ENCODE results near the gene NFATC4.

Gene NFATC4

DNA sequence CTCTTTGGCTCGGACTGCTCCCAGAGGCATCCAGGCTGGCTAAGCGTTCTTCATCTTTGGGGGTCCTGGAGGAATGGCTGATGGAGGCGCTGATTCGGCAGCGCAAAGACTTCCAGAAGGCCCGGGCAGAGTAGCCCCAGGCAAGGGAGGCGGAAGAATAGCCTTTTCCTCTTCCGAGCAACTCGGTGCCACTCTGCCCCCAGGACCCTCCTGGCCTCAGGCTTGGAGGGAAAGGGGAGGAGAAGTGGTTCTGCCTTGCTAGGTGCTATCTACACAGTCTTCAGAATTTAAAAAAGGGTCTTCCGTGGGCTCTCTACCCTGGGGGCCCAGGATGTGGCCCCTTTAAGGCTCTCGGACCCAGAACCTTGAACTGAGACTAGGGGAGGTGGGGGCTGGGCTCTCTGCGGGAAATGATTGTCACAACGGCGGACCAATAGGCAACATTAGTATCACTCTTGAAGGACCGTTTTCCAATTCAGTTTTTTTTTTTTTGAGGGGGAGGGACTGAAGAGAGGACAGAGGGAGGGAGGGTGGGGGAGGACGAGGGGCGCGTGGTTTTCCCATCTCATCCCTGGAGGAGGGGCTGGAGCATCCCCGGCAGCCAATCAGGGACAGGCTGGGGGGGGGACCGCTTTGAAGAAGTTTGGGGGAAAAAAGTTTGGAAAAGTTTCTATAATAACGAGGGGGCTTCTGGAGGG is at the start of gene NFATC4:
Gene NFATC4 (plus strand): TSS at position 671 of the 698 bp plus-strand sequence. CDS start 157 bp downstream, outside the sequence.
- H3K27ac Mint-ChIP-seq, result peak within 1 kb of the TSS; percentile 99 to 100 (median 100)
- no peaks in the 10 kb centered on the region for H3K9me3 Mint-ChIP-seq
- peak within 1 kb of the TSS; percentile 89 to 95 (median 92) for H3K4me3 Mint-ChIP-seq

DNA sequence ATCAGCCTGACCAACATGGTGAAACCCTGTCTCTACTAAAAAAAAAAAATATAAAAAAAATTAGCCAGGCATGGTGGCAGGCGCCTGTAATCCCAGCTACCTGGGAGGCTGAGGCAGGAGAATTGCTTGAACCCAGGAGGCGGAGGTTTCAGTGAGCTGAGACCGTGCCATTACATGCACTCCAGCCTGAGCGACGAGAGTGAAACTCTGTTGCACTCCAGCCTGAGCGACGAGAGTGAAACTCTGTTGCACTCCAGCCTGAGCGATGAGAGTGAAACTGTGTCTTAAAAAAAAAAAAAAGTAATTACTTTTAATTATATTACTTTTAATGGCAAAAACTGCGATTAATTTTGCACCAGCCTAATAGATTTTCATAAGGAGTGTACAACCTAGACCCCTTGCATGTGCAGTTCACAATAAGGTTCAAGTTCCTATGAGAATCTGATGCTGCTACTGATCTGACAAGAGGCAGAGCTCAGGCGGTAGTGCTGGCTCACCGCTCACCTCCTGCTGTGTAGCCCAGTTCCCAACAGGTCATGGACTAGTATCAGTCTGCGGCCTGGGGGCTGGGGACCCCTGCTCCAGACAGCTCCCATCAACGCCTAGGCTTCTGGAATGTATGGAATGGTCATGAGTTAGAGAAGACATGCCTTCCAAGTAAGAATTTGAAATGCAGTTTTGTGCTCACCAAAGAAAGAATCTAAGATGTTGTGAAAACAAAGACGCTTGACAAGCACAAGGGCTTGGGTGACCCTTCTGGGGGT is 46.6 kb upstream of the NFATC4 start:
- Mint-ChIP-seq H3K9me3 (no peaks in the 10 kb centered on the region), H3K27me3 (ENCODE audit: low read depth) (peaks cover 12% of the 10 kb centered on the region), H3K27ac (no peak overlapping the region), H3K4me3 (no peak overlapping the region), H3K4me1 (no peaks in the 10 kb centered on the region), H3K36me3 (ENCODE audit: low read depth) (no peaks in the 10 kb centered on the region)
- TF ChIP-seq, protein P1, sequence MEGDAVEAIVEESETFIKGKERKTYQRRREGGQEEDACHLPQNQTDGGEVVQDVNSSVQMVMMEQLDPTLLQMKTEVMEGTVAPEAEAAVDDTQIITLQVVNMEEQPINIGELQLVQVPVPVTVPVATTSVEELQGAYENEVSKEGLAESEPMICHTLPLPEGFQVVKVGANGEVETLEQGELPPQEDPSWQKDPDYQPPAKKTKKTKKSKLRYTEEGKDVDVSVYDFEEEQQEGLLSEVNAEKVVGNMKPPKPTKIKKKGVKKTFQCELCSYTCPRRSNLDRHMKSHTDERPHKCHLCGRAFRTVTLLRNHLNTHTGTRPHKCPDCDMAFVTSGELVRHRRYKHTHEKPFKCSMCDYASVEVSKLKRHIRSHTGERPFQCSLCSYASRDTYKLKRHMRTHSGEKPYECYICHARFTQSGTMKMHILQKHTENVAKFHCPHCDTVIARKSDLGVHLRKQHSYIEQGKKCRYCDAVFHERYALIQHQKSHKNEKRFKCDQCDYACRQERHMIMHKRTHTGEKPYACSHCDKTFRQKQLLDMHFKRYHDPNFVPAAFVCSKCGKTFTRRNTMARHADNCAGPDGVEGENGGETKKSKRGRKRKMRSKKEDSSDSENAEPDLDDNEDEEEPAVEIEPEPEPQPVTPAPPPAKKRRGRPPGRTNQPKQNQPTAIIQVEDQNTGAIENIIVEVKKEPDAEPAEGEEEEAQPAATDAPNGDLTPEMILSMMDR (IDR thresholded peaks at IDR 0.05; ENCODE audit: unreplicated experiment in 3 of 3), result no peak

More for the DNA sequence above, at the start of gene NFATC4:
- TF ChIP-seq, protein P1 (IDR thresholded peaks at IDR 0.05; ENCODE audit: unreplicated experiment in 3 of 3), result no peak
- Mint-ChIP-seq H3K36me3 (ENCODE audit: low read depth) (peaks cover 15% of the 10 kb centered on the region), H3K4me1 (peaks cover 48% of the 10 kb centered on the region), H3K27me3 (ENCODE audit: low read depth) (no peaks in the 10 kb centered on the region)

DNA sequence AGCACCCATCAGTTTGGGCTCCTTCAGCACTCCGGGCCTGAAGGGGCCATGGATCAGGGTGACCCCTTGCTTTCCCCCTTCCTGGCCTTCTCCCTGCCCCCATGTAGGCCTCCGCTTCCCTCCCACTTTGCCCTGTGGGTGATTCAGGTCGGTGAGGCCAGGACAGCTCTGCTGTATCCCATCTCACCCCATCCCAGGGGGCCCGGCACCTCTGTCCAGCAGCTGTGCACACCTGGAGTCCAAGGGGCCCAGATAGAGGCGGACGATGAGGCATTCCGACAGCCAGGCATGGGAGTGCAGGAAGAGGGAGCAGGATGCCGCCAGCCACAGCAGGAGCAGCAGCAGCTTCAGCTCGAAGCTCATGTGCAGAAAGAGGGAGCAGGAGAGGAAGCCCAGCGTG is 45.3 kb upstream of the NFATC4 start:
- TF ChIP-seq, protein P1 (IDR thresholded peaks at IDR 0.05; ENCODE audit: unreplicated experiment in 3 of 3), result no peak
- no peak overlapping the region for H3K4me3 Mint-ChIP-seq
- no peaks in the 10 kb centered on the region for H3K36me3 Mint-ChIP-seq (ENCODE audit: low read depth)
- H3K27ac Mint-ChIP-seq, result peak overlapping the region in 1 of 3 experiments; percentile 38
- no peaks in the 10 kb centered on the region for H3K4me1 Mint-ChIP-seq
- H3K9me3 Mint-ChIP-seq, result no peaks in the 10 kb centered on the region
- H3K27me3 Mint-ChIP-seq (ENCODE audit: low read depth), result peaks cover 12% of the 10 kb centered on the region

DNA sequence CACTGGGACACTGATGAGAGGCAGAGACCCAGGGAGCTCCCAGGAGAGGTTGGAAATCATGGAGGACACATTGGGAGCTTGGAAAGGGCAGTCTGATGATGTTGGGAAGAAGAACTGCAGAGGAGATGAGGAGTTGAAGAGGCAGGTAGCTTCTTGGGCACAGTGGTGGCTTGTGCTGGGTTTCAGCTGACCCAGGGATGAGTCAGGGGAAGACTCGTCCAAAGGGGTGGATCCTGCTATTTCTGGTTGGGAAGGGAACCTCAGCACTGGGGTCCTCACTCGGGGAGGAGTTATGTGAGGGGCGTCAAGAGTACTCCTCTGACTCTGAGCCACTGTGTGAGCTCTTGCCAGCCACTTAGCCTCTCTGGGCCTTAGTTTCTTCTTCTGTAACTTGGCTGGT is 44.6 kb upstream of the NFATC4 start:
- Mint-ChIP-seq H3K36me3 (ENCODE audit: low read depth) (no peaks in the 10 kb centered on the region), H3K27me3 (ENCODE audit: low read depth) (peaks cover 12% of the 10 kb centered on the region), H3K27ac (no peak overlapping the region), H3K9me3 (no peaks in the 10 kb centered on the region), H3K4me3 (peak overlapping the region in 1 of 3 experiments; percentile 12), H3K4me1 (no peaks in the 10 kb centered on the region)
- TF ChIP-seq, protein P1 (IDR thresholded peaks at IDR 0.05; ENCODE audit: unreplicated experiment in 3 of 3), result no peak

DNA sequence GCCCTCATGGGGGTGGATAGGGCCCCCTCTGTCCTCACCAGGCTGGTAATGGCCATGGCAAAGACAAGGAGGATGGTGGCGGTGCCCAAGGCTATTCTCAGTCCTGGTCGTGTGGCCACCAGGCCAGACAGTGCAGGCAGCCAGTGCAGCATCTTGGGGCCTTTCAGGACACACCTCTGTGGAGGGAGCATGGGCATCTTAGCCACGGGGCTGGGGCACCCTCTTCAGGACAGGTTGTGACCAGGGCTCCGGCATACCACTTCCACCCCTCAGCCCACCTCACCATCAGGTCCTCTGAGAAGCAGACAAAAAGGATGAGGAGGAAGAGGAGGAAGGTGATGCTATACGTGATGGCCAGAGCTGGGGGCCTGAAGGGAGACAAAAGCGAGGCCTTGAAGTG is 44.0 kb upstream of the NFATC4 start:
- Mint-ChIP-seq H3K9me3 (no peaks in the 10 kb centered on the region), H3K4me1 (no peaks in the 10 kb centered on the region), H3K36me3 (ENCODE audit: low read depth) (no peaks in the 10 kb centered on the region), H3K4me3 (no peak overlapping the region), H3K27ac (no peak overlapping the region), H3K27me3 (ENCODE audit: low read depth) (peaks cover 8% of the 10 kb centered on the region)
- TF ChIP-seq, protein P1 (IDR thresholded peaks at IDR 0.05; ENCODE audit: unreplicated experiment in 3 of 3), result no peak
